GM23248 (cell line): ENCODE results near the gene OR8B8.

Experiments
- EZH2 ChIP-seq: fragments of 200-600 bp; sonication (generic); IDR thresholded peaks from 2 replicates; pipeline ENCODE4 v1.6.1; 2018; ENCODE audit warnings: antibody characterized with exemption, mild to moderate bottlenecking; ENCODE audit not compliant: insufficient read depth, poor library complexity, severe bottlenecking
- EZH2phosphoT487 ChIP-seq: fragments of 200-600 bp; sonication (generic); IDR thresholded peaks from 2 replicates; pipeline ENCODE4 v1.6.1; 2018; ENCODE audit warnings: antibody characterized with exemption, moderate library complexity, mild to moderate bottlenecking, low read depth; ENCODE audit not compliant: insufficient read depth

- TF ChIP-seq EZH2 = no peak
- no peak for TF ChIP-seq EZH2phosphoT487
Measured at GRCh38 chr11:124441081-124441480, 4.4 kb downstream of the OR8B8 start.
